ENCODE measurements around the gene PANK3. TPM values are rescaled to one million over a fixed set of nuclear protein-coding genes. Genes with fewer than 3 reads are reported as not detected.

The PANK3 gene
- total and polyA plus RNA-seq, 9 of the 15 experiments (the other 6 are each of a cell fraction or from before 2014, with no cell fraction given) = 5.9 to 50.4 (median 29.7) TPM

DNA sequence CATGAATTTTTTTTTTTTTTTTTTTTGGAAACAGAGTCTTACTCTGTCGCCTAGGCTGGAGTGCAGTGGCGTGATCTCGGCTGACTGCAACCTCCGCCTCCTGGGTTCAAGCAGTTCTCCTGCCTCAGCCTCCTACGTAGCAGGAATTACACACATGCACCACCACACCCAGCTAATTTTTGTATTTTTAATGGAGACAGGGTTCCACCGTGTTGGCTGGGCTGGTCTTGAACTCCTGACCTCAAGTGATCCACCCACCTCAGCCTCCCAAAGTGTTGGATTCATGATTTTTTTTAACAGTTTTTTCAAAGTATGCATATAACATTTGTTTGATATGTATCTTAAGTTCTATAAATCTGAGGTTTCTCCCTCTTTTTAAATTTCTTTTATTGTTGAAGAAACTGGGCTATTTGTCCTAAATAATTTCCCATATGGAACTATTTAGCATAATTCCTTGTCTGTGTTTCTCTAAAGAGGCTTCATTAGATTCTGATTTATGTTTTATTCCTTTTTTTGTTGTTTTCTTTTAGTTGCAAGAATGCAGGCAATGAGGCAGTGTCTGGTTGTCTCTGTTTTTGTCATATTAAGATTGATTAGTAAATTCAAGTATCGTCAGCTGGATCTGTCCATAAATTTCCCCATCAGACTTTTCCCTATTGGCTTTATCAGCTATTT, 76.5 kb downstream of the PANK3 start:
- H3K4me2 ChIP-seq (ENCODE audit: insufficient read depth, low read length) = no peak overlapping the region
- intact Hi-C loops (cut with micrococcal nuclease) = no loop called here
- CTCF ChIA-PET (ENCODE audit: low intra/inter-chr PET ratio) = no interaction called here
- H2AFZ ChIP-seq (ENCODE audit: low read depth, low read length) = no peak overlapping the region
- H3K36me3 ChIP-seq (ENCODE audit: control insufficient read depth, insufficient read depth, low read length) = peaks cover 74% of the 10 kb centered on the region
- ATAC-seq = no peak
- in situ Hi-C loops (cut with MboI) = no loop called here
- H3K4me3 ChIP-seq = no peak overlapping the region
- no peaks in the 10 kb centered on the region for H3K9me3 ChIP-seq (replicated peaks; ENCODE audit: control insufficient read depth, insufficient read depth, low read depth, low read length)
- H3K9ac ChIP-seq (ENCODE audit: insufficient read depth in 1 of 2, low read depth in 2 of 2, low read length in 2 of 2) = no peak overlapping the region
- no peaks in the 10 kb centered on the region for H3K9me1 ChIP-seq (ENCODE audit: control insufficient read depth, insufficient read depth, low read length)
- WGBS (ENCODE audit: insufficient coverage, low coverage, missing lambda C conversion rate) = 93% methylated on average over 7 of the region's 7 CpGs
- no peaks in the 10 kb centered on the region for H3K27me3 ChIP-seq (ENCODE audit: control insufficient read depth in 2 of 2, insufficient read depth in 2 of 2, low read length in 2 of 2)
- DNase-seq (ENCODE audit: extremely low read depth in 1 of 4, low spot score in 3 of 4) = no peak
- BruUV-seq (replicated peaks) = no TSS peak
- POLR2A ChIA-PET = interaction anchor here (0.7 kb wide), 2 partner anchors 43 to 161 kb away, joined by 3 read pairs; no protein-coding TSS in a partner anchor
- no peaks in the 10 kb centered on the region for H4K20me1 ChIP-seq (replicated peaks; ENCODE audit: control insufficient read depth, insufficient read depth, low read length)
- H3K79me2 ChIP-seq (ENCODE audit: control insufficient read depth, insufficient read depth, low read length) = no peaks in the 10 kb centered on the region
- H3K27ac ChIP-seq (ENCODE audit: extremely low read depth, low read depth, low read length) = no peak overlapping the region
- H3K4me1 ChIP-seq (replicated peaks in 1 of 2; ENCODE audit: control insufficient read depth in 2 of 2, insufficient read depth in 2 of 2, low read length in 2 of 2) = no peaks in the 10 kb centered on the region
- FAIRE-seq = no peak
- TF ChIP-seq SAFB (IDR thresholded peaks at IDR 0.05; ENCODE audit: borderline replicate concordance, low read depth, low read length) = no peak
- no peak for TF ChIP-seq IFI16 (CRISPR knock-in tag; IDR thresholded peaks at IDR 0.05)
- no peak for TF ChIP-seq SMARCA4 (IDR thresholded peaks at IDR 0.05)
- TF ChIP-seq POLR2B (IDR thresholded peaks at IDR 0.05; ENCODE audit: low read depth, partially characterized antibody) = no peak
- no peak for TF ChIP-seq IRF2 (CRISPR knock-in tag; IDR thresholded peaks at IDR 0.05)
- TF ChIP-seq, protein P1, sequence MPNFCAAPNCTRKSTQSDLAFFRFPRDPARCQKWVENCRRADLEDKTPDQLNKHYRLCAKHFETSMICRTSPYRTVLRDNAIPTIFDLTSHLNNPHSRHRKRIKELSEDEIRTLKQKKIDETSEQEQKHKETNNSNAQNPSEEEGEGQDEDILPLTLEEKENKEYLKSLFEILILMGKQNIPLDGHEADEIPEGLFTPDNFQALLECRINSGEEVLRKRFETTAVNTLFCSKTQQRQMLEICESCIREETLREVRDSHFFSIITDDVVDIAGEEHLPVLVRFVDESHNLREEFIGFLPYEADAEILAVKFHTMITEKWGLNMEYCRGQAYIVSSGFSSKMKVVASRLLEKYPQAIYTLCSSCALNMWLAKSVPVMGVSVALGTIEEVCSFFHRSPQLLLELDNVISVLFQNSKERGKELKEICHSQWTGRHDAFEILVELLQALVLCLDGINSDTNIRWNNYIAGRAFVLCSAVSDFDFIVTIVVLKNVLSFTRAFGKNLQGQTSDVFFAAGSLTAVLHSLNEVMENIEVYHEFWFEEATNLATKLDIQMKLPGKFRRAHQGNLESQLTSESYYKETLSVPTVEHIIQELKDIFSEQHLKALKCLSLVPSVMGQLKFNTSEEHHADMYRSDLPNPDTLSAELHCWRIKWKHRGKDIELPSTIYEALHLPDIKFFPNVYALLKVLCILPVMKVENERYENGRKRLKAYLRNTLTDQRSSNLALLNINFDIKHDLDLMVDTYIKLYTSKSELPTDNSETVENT (CRISPR knock-in tag; IDR thresholded peaks at IDR 0.05) = no peak
- TF ChIP-seq, protein P2, sequence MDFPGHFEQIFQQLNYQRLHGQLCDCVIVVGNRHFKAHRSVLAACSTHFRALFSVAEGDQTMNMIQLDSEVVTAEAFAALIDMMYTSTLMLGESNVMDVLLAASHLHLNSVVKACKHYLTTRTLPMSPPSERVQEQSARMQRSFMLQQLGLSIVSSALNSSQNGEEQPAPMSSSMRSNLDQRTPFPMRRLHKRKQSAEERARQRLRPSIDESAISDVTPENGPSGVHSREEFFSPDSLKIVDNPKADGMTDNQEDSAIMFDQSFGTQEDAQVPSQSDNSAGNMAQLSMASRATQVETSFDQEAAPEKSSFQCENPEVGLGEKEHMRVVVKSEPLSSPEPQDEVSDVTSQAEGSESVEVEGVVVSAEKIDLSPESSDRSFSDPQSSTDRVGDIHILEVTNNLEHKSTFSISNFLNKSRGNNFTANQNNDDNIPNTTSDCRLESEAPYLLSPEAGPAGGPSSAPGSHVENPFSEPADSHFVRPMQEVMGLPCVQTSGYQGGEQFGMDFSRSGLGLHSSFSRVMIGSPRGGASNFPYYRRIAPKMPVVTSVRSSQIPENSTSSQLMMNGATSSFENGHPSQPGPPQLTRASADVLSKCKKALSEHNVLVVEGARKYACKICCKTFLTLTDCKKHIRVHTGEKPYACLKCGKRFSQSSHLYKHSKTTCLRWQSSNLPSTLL (IDR thresholded peaks at IDR 0.05) = no peak
- TF ChIP-seq, protein P3, sequence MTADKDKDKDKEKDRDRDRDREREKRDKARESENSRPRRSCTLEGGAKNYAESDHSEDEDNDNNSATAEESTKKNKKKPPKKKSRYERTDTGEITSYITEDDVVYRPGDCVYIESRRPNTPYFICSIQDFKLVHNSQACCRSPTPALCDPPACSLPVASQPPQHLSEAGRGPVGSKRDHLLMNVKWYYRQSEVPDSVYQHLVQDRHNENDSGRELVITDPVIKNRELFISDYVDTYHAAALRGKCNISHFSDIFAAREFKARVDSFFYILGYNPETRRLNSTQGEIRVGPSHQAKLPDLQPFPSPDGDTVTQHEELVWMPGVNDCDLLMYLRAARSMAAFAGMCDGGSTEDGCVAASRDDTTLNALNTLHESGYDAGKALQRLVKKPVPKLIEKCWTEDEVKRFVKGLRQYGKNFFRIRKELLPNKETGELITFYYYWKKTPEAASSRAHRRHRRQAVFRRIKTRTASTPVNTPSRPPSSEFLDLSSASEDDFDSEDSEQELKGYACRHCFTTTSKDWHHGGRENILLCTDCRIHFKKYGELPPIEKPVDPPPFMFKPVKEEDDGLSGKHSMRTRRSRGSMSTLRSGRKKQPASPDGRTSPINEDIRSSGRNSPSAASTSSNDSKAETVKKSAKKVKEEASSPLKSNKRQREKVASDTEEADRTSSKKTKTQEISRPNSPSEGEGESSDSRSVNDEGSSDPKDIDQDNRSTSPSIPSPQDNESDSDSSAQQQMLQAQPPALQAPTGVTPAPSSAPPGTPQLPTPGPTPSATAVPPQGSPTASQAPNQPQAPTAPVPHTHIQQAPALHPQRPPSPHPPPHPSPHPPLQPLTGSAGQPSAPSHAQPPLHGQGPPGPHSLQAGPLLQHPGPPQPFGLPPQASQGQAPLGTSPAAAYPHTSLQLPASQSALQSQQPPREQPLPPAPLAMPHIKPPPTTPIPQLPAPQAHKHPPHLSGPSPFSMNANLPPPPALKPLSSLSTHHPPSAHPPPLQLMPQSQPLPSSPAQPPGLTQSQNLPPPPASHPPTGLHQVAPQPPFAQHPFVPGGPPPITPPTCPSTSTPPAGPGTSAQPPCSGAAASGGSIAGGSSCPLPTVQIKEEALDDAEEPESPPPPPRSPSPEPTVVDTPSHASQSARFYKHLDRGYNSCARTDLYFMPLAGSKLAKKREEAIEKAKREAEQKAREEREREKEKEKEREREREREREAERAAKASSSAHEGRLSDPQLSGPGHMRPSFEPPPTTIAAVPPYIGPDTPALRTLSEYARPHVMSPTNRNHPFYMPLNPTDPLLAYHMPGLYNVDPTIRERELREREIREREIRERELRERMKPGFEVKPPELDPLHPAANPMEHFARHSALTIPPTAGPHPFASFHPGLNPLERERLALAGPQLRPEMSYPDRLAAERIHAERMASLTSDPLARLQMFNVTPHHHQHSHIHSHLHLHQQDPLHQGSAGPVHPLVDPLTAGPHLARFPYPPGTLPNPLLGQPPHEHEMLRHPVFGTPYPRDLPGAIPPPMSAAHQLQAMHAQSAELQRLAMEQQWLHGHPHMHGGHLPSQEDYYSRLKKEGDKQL (CRISPR knock-in tag; IDR thresholded peaks at IDR 0.05; ENCODE audit: borderline replicate concordance) = no peak
- no peak for TF ChIP-seq C11orf30 (IDR thresholded peaks at IDR 0.05; ENCODE audit: low read depth)
- no peak for TF ChIP-seq ATF2 (CRISPR knock-in tag; IDR thresholded peaks at IDR 0.05)
- TF ChIP-seq FOXK2 (conservative IDR thresholded peaks at IDR 0.05 in 1 of 2, IDR thresholded peaks at IDR 0.05 in 1 of 2; ENCODE audit: low read depth in 2 of 2) = no peak

All from K562 (cell line).